ENCODE measurements around the gene SLC12A6.

DNA sequence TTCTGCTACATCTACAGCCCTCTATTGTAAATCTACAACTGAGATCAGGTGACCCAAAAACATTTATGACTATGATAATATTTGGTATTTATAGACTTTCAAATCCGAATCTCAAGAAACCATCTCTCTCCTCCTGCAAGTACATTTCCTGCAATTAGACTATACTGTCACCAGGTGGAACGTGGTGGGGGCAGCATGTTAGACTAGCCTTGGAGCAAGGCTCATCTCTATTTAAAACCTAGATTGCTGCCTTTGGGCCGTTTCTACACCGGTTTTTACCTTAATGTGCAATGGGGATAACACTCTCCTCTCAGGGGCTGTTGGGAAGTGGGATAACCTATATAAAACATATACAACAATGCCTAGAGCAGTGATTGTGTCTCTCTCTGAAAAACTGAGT, 123.9 kb downstream of the SLC12A6 start:
- TF ChIP-seq, protein P1, sequence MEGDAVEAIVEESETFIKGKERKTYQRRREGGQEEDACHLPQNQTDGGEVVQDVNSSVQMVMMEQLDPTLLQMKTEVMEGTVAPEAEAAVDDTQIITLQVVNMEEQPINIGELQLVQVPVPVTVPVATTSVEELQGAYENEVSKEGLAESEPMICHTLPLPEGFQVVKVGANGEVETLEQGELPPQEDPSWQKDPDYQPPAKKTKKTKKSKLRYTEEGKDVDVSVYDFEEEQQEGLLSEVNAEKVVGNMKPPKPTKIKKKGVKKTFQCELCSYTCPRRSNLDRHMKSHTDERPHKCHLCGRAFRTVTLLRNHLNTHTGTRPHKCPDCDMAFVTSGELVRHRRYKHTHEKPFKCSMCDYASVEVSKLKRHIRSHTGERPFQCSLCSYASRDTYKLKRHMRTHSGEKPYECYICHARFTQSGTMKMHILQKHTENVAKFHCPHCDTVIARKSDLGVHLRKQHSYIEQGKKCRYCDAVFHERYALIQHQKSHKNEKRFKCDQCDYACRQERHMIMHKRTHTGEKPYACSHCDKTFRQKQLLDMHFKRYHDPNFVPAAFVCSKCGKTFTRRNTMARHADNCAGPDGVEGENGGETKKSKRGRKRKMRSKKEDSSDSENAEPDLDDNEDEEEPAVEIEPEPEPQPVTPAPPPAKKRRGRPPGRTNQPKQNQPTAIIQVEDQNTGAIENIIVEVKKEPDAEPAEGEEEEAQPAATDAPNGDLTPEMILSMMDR (IDR thresholded peaks at IDR 0.05): no peak
- TF ChIP-seq POLR2A (IDR thresholded peaks at IDR 0.05): no peak

Measured in tibial nerve (tissue), 3 donors.